OCI-LY3 (cell line): ENCODE results near the gene FAM131A.

Source experiments
- EZH2phosphoT487 ChIP-seq: fragments of 200-600 bp; shearing (Covaris generic); IDR thresholded peaks from 2 replicates; pipeline ENCODE4 v1.6.1; 2018; ENCODE audit warnings: antibody characterized with exemption, mixed run types, low read depth
- TF ChIP-seq, protein P1 (sequence below): fragments of 200-600, 300-600 bp; sonication (generic); IDR thresholded peaks from 2 replicates; pipeline ENCODE4 v1.5.1; 2014; ENCODE audit warnings: antibody characterized with exemption, low read length, low read depth

DNA sequence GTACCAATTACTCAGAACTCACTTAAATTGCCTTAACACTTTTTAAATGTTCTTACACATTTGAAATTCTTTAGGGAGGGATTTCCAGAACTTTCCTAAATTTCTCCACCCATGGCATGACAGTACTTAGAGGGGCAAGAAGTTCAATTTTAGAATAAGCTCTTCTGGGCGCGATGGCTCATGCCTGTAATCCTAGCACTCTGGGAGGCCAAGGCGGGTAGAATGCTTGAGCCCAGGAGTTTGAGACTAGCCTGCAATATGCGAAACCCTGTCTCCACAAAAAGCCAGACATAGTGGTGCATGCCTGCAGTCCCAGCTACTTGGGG lies 10.6 kb downstream of the FAM131A start:
- TF ChIP-seq, protein P1, sequence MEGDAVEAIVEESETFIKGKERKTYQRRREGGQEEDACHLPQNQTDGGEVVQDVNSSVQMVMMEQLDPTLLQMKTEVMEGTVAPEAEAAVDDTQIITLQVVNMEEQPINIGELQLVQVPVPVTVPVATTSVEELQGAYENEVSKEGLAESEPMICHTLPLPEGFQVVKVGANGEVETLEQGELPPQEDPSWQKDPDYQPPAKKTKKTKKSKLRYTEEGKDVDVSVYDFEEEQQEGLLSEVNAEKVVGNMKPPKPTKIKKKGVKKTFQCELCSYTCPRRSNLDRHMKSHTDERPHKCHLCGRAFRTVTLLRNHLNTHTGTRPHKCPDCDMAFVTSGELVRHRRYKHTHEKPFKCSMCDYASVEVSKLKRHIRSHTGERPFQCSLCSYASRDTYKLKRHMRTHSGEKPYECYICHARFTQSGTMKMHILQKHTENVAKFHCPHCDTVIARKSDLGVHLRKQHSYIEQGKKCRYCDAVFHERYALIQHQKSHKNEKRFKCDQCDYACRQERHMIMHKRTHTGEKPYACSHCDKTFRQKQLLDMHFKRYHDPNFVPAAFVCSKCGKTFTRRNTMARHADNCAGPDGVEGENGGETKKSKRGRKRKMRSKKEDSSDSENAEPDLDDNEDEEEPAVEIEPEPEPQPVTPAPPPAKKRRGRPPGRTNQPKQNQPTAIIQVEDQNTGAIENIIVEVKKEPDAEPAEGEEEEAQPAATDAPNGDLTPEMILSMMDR, result no peak
- no peak for TF ChIP-seq EZH2phosphoT487
